AML-193 (cell line): ENCODE measurements around the gene POU5F1.

Experiments
- DNase-seq, 2 experiments: peaks; one replicate each; lab custom pipeline; 2025; lab: John Stamatoyannopoulos, UW

The POU5F1 gene

GRCh38 chr6:31114970-31115849 lies 55.3 kb downstream of the POU5F1 start:
- DNase-seq, result peak in 1 of 2 experiments; percentile 6

- DNase-seq, result no peak
These were observed 56.0 kb downstream of the POU5F1 start, which contains the start of gene PSORS1C1 for GRCh38 chr6:31114541-31114878. Gene PSORS1C1, plus strand, starts transcription at chr6:31114800. Its CDS starts 14,833 bp downstream, at chr6:31129633.
